HG02884 (cell line): Measurements from ENCODE around the gene TCF19.
"Not testable (repeated sequence)": the region's sequence is repeated elsewhere in the genome, so short reads cannot be mapped to it uniquely, and the experiment has no call there.

ENCODE experiments used
- ATAC-seq: cut with Tn5 transposase; IDR thresholded peaks from one replicate; pipeline ENCODE4 v1.9.1; 2021; ENCODE audit warnings: mild to moderate bottlenecking, moderate library complexity; ENCODE audit not compliant: unreplicated experiment

TCF19 gene

DNA sequence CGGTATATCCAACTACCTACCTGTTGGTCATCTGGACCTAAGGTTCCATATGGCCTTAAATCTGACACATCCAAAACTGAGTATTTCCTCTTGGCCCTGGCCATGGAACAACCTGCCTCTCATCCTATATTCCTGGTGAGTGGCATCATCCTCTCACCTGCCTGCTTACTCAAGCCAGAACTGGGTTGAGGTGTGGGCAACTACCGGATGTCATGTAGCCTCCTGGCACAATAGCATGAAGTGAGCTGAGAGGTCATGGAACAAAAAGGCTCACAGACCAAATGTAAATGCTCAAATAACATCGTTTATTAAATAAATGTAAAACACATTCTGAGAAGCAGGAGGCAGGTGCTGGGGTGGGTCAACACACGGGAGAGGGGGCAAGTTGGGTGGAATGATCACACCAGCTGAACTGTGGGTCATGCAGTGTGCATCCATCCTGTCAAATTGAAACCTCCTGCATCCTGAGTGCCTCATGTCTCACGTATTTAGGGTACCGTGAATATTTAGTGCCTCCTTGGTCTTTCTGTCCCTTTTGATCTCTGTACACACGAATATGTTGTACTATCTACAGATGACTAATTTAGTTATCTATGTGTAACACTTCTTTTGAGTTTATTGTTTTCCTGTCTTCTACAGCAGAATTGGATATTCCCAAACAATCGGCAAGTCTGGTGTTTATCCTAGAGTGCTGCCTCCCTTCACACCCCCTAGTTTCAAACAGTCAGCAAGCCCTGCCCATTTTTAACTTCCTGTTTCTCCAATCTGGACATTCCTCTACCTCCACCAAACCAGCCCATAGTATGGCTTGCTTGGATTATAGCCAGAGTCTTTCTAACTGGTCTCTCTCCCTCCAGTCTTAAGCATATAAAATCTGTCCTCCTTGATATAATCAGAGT lies 20.0 kb downstream of the TCF19 start:
- ATAC-seq, result no peak

DNA sequence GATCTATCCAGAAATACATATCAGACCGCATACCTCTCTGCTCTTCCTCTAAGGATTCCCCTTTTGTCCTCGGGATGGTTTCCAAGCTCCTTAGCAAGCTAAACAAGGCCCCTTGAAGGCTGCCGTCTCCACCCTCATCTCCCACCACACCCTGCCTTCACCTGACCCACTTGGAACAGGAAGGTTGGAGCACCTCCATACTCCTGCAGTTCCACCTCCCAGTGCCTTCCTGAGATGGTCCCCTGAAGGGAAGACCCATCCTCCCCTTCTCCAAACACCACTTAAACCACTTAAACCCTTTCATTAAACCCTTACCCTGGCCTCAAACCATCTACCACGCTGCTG lies 20.6 kb downstream of the TCF19 start:
- ATAC-seq, result no peak

DNA sequence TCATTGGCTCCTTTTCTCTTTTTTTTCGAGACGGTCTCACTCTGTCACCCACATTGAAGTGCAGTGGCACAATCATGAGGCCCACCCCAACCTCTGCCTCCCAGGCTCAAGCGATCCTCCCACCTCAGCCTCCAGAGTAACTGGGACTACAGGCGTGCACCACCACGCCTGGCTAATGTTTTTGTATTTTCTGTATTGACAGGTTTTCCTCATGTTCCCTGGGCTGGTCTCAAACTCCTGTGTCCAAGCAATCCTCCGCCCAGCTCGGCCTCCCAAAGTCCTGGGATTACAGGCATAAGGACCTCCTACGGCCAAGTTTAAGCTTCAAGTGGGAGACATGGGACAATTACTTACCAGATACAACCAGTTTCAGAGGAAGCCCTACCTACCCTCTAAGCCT lies 21.5 kb downstream of the TCF19 start:
- ATAC-seq, result no peak

DNA sequence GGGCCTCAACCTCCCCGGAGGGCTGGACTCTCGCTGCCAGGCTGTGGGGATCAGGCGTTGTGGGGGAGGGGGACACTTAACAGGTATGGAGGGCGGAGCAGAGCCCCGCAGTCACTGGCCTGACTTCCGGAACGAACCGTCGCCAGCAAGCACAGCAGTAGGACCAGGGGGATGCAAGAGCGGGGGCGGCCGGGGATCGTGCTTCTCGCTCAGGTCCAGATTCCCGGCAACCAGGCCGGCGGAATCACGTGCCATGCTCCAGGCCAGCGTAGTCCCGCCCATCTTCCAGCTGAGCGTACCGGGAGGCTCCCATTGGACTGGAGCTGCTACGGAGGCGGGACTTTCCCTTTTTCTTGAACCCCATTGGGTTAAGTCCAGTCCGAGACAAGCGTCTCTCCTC lies 22.1 kb downstream of the TCF19 start:
- no peak for ATAC-seq

DNA sequence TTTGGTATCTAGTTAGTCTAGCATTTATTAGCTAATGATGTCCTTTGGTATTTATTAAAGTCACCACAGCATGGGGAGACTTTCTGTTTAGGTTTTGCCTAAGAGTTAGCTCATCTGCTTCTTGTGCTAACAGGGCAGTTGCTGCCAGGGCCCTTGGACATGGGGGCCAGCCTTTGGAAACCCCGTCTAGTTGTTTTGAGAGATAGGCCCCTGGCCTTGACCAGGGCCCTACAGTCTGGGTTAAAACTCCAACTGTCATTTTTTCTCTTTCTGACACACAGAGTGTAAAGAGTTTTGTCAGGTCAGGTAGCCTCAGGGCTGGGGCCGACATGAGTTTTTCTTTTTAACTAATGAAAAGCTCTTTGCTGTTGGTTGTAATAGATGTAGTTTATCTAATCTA lies 24.9 kb downstream of the TCF19 start:
- ATAC-seq, result not testable (repeated sequence)

DNA sequence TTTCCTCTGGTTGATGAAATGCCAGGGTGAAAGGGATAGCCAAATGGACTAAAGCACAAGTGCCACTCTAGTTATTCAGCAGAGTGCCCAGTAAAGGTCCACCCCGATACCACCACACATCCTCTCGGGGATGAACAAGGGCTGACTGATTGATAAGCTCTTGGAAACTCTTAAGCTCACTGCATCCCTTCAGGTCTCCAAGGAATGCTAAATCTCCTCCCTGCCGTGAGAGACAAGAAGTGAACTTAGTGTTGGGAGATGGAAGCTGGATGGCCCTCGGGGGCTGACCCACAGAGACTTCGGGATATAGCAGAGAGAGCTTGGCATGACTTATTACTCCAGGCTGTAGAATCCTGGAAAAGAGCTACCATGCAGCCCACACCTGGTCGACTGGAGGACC lies 25.5 kb downstream of the TCF19 start:
- not testable (repeated sequence) for ATAC-seq

DNA sequence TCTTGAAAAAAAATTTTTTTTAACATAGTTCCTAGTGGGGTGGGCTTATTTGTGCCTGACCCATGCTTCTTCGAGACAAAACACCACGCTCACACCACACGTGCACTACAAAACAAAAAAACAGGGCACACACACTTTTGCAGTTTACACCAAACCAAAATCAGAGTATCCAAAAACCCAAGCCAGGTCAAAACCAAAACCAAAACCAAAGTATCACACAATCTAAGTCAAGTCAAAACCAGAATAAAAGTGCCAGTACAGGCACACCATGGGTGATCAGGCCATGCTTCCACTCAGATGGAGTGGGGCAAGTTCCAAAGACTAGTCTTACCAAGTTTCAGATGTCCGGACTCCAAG lies 27.3 kb downstream of the TCF19 start:
- not testable (repeated sequence) for ATAC-seq

DNA sequence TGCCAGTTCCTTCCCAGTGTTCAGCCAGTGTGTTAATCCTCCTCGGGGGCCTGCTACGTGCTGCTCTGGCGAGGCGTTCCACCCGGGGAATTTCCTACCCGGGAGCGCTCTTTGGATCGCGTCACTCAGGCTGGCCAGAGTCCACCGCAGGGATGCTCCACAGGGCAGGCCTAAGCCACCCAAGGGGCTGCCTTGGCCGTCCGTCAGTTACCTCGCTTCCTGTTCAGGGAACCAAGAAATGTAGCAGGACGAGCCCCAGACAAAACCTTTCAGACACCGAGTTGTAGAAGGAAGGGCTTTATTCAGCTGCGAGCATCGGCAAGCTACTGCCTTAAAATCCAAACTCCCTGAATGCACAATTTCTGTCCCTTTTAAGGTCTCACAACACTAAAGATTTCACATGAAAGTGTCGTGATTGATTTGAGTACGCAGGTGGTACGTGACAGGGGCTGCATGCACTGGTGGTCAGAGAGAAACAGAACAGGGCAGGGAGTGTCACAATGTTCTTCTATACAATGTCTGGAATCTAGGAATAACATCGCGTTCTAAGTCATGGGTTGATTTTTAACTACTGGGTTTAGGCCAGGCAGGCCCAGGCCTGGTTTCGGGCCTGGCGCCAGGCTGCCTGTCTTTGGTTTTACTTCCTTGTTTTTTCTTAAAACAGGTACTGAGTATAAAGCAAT lies 27.8 kb downstream of the TCF19 start:
- ATAC-seq, result no peak

DNA sequence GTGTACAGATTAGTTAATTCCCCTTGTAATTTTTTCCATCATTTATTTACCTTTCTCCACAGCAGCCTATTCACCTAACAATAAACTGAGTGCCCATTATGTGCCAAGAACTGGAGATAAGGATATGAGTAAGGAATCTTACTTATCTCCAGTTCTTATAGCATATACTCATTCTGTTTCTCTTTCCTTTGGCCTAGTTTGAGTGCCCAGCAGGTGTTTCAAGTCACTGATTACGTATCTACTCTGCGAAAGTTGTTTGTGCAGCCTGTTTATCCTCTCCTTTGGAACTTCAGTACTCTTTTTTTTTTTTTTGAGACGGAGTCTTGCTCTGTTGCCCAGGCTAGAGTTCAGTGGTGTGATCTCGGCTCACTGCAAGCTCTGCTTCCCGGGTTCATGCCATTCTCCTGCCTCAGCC lies 29.4 kb downstream of the TCF19 start:
- no peak for ATAC-seq

DNA sequence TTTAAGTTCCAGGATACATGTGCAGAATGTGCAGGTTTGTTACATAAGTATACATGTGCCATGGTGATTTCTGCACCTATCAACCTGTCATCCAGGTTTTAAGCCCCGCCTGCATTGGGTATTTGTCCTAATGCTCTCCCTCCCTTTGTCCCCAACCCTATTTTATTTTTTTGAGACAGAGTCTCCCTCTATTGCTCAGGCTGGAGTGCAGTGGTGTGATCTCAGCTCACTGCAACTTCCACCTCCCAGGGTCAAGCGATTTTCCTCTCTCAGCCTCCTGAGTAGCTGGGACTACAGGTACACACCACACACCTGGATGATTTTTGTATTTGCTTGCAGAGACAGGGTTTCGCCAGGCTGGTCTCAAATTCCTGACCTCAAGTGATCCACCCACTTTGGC lies 30.8 kb downstream of the TCF19 start:
- ATAC-seq, result not testable (repeated sequence)

DNA sequence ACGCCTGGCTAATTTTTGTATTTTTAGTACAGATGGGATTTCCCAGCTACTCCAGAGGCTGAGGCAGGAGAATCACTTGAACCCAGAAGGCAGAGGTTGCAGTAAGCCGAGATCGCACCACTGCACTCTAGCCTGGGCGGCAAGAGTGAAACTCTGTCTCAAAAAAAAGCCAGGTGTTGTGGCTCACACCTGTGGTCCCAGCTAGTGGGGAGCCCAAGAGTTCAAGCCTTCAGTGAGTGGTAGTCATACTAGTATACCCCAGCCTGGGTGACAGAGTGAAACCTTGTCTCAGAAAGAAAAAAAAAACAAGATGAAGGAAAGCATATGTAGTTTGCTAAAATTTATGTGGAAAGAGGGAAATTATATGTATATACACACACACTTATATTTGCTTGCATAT lies 32.1 kb downstream of the TCF19 start:
- ATAC-seq, result no peak

DNA sequence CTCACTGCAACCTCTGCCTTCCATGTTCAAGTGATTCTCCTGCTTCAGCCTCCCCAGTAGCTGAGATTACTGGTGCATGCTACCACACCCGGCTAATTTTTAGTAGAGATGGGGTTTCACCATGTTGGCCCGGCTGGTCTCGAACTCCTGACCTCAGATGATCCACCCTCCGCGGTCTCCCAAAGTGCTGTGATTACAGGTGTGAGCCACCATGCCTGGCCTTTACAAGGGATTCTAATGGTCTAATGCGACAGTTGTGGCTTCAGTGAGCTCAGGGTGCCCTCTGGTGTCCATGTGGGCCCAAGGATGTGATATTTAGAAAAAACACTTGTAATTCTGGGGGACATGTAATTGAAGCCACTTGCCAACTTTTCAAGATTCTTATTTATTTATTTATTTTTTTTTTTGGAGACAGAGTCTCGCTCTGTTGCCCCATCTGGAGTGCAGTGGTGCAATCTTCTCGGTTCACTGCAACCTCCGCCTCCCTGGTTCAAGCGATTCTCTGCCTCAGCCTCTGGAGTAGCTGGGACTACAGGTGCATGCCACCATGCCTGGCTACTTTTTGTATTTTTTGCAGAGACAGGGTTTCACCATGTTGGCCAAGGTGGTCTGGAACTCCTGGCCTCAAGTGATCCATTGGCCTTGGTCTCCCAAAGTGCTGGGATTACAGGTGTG lies 34.2 kb downstream of the TCF19 start:
- not testable (repeated sequence) for ATAC-seq

DNA sequence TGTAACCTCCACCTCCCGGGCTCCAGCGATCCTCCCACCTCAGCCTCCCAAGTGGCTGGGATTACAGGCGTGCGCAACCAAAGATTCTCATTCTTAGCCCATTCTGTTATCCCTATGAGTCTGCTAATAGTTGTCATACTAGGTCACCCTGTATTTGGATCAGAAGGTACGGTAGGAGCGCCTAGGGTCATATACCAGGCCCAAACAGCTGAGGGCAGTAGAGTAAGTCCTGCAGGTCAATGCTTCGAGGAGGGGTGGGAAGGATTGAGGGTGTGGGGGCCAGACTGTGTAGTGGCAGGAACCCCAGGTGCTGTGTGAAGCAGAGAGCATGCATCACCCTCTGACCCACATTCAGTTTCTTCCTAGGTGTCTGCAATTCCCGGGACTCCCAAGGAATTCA lies 34.8 kb downstream of the TCF19 start:
- no peak for ATAC-seq

DNA sequence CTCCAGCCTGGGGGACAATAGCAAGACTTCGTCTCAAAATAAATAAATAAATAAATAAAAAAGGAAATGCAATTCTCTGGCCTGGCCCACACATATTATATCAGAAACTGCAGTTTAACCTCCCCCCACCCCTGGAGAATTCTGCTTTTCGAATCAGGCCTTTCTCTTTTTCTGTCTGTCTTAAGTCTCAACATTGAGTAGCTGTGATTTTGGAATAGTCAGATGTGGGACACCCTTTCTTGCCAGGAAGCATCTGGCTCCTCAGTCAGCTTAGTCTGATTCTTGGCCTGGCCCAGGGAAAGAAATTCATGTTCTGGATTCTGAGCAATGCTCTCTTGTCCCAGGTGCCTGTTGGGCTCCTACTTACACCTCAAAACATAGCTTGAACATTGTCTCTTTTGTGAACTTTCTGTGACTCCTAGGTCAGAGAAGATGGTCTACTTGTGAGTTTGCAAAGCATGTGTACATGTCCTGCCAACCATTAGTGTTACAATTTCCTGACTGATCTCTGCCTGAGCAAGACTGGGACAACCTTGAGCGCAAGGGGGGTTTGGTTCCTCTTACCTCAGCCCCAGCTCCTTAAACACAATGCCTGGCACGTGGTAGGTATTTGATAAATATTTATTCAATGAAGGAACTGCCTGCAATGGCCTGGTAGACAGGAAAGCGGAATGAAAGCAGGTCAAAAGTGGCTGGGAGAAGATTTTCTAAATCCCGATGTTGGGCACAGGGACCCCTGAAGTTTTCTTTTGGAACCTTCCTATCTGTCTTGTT lies 35.9 kb downstream of the TCF19 start:
- no peak for ATAC-seq

DNA sequence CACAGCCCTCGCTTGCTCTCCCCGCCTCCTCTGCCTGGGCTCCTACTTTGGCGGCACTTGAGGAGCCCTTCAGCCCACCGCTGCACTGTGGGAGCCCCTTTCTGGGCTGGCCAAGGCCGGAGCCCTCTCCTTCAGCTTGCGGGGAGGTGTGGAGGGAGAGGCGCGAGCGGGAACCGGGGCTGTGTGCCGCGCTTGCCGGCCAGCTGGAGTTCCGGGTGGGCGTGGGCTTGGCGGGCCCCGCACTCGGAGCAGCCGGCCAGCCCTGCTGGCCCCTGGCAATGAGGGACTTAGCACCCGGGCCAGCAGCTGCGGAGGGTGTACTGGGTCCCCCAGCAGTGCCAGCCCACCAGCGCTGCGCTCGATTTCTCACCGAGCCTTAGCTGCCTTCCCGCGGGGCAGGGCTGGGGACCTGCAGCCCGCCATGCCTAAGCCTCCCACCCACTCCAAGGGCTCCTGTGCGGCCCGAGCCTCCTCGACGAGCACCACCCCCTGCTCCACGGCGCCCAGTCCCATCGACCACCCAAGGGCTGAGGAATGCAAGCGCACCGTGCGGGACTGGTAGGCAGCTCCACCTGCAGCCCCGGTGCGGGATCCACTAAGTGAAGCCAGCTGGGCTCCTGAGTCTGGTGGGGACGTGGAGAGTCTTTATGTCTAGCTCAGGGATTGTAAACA lies 37.1 kb downstream of the TCF19 start:
- not testable (repeated sequence) for ATAC-seq

DNA sequence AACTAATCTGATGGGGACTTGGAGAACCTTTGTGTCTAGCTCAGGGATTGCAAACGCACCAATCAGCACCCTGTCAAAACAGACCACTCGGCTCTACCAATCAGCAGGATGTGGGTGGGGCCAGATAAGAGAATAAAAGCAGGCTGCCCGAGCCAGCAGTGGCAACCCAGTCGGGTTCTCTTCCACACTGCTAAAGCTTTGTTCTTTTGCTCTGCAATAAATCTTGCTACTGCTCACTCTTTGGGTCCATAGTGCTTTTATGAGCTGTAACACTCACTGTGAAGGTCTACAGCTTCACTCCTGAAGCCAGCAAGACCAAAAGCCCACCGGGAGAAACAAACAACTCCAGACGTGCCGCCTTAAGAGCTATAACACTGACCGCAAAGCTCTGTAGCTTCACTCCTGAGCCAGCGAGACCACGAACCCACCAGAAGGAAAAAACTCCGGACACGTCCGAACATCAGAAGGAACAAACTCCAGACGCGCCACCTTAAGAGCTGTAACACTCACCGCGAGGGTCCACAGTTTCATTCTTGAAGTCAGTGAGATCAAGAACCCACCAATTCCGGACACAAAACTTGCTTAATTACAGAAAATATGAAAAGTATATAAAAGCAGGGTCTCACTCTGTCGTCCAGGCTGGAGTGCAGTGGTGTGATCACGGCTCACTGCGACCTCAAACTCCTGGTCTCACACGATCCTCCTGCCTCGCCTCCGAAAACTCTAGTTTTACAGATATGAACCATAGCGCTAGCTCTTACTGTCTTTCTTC lies 38.0 kb downstream of the TCF19 start:
- not testable (repeated sequence) for ATAC-seq

DNA sequence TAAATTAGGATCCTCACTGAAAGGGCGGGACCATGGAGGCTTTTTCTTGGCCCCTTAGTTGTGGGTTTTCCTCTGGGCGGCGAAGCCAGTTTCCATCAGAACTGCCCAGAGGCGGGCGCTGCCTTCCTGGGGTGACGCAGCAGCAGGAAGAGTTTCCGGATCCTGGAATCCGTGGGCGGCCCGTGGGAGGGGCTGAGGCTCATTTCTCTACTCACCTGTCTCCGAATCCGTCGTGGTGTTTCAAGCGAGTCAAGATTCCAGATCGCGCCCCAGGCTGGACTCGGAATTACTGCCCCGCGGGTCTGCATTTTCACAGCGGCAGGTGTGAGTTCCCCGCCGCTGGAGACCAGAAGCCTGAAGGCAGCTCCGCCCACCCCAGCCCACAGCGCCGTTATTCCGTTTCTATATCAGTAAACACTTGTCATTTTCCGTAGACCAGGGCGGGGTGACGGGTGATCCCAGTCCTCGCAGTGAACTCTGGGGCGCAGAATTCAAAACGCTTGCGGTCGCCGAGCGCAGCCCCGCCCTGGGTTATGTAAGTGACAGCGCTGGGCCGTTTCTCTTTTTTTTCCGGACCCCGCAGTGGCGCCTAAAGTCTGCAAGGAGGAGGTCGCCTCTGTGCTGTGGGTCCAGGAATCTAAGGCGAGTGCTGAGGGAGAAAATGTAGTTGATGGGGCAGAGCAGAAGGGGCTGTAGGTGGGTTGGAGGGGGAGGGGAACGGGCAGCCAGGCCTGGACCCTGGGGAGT lies 39.3 kb downstream of the TCF19 start:
- ATAC-seq, result peak; percentile 67

DNA sequence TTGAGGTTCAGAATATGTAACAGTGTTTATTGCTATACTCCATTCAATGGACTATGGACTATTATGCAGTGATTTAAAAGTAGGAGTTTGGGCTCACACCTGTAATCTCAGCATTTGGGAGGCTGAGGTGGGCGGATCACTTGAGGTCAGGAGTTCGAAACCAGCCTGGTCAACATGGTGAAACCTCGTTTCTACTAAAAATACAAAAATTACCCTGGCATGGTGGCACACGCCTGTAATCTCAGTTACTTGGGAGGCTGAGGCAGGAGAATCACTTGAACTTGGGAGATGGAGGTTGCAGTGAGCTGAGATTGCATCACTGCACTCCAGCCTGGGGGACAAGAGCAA lies 40.7 kb downstream of the TCF19 start:
- not testable (repeated sequence) for ATAC-seq
